ENCODE measurements around the gene NUP98.

DNA sequence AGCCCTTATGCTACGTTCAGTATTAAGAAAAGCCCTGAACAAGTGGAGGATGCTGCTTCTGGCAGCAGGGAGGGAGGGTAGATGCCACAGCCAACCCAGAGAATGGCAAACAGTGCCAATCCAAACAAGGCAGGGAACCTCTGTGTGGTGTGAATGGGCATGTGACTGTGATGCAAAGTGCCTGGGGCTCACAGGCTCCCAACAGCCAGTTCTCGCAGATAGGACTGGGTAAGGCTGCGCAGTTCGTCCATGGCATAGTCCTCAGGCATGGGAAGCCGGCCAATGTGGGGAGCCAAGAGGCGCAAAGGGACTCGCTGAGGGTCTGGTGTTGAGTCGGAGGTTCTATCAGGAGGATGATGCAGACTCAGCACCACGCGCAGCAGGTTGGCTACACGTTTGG lies 121.4 kb downstream of the NUP98 start:
- no peak for TF ChIP-seq POLR2A (IDR thresholded peaks at IDR 0.05; ENCODE audit: borderline replicate concordance, extremely low read depth, insufficient read depth, insufficient read length)
- TF ChIP-seq, protein P1, sequence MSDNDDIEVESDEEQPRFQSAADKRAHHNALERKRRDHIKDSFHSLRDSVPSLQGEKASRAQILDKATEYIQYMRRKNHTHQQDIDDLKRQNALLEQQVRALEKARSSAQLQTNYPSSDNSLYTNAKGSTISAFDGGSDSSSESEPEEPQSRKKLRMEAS (IDR thresholded peaks at IDR 0.05), result no peak
- TF ChIP-seq CBX3 (IDR thresholded peaks at IDR 0.05; ENCODE audit: low read depth), result no peak
- TF ChIP-seq, protein P2, sequence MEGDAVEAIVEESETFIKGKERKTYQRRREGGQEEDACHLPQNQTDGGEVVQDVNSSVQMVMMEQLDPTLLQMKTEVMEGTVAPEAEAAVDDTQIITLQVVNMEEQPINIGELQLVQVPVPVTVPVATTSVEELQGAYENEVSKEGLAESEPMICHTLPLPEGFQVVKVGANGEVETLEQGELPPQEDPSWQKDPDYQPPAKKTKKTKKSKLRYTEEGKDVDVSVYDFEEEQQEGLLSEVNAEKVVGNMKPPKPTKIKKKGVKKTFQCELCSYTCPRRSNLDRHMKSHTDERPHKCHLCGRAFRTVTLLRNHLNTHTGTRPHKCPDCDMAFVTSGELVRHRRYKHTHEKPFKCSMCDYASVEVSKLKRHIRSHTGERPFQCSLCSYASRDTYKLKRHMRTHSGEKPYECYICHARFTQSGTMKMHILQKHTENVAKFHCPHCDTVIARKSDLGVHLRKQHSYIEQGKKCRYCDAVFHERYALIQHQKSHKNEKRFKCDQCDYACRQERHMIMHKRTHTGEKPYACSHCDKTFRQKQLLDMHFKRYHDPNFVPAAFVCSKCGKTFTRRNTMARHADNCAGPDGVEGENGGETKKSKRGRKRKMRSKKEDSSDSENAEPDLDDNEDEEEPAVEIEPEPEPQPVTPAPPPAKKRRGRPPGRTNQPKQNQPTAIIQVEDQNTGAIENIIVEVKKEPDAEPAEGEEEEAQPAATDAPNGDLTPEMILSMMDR (IDR thresholded peaks at IDR 0.05 in 2 of 3, conservative IDR thresholded peaks at IDR 0.05 in 1 of 3; ENCODE audit: borderline replicate concordance in 1 of 3, insufficient read depth in 1 of 3, low read depth in 2 of 3, low read length in 2 of 3), result no peak

Measured in HCT116 (cell line).